Measurements from ENCODE around the gene ECM1.

DNA sequence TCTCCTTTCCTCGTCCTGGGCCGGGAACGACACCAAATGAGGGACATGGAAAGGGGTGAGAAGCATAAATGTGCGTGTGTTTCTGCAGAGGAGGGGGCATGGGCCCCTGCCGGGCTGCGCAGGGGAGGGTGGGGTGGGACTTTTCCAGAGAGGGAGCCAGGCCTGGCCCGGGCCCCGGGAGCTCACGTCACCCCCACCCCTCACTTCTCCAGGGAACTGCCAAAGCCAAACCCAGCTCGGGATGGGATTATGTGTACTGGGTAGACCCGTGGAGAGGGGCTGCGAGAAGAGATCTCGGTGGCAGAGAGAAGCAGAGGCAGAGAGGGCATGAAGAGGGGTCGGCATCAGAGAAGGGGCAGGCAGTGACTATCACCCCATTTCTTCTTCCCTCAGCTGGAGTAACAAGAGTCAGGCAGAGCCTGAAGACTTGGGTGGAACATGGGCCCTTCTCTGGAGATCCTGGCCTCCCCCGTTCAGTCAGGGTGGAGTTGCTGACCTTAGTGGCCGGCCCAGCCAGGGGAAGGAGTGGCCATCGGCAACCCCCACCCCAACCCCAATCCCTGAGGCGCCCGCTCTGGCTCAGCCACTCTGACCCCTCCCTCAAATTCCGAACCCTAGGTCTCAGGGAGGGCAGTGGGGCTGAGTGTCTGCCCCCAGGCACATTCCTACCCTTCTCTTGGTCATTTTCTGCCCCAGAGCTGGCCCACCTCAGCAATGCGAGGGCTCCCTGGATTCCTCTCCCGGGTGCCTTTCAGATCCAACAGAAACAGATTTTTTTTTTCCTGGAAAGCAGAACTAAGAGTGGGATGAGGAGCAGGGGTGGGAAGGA is 42.5 kb downstream of the ECM1 start:
- TF ChIP-seq, protein P1, sequence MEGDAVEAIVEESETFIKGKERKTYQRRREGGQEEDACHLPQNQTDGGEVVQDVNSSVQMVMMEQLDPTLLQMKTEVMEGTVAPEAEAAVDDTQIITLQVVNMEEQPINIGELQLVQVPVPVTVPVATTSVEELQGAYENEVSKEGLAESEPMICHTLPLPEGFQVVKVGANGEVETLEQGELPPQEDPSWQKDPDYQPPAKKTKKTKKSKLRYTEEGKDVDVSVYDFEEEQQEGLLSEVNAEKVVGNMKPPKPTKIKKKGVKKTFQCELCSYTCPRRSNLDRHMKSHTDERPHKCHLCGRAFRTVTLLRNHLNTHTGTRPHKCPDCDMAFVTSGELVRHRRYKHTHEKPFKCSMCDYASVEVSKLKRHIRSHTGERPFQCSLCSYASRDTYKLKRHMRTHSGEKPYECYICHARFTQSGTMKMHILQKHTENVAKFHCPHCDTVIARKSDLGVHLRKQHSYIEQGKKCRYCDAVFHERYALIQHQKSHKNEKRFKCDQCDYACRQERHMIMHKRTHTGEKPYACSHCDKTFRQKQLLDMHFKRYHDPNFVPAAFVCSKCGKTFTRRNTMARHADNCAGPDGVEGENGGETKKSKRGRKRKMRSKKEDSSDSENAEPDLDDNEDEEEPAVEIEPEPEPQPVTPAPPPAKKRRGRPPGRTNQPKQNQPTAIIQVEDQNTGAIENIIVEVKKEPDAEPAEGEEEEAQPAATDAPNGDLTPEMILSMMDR (IDR thresholded peaks at IDR 0.05): no peak
- no peak for TF ChIP-seq POLR2A (IDR thresholded peaks at IDR 0.05; ENCODE audit: low read depth)
